CMK (cell line): Measurements from ENCODE around the gene TERB2.
A peak's percentile ranks its signal among the peaks of the same experiment; 100 is the strongest.
"Not testable (repeated sequence)": the region's sequence is repeated elsewhere in the genome, so short reads cannot be mapped to it uniquely, and the experiment has no call there.

Source experiments
- DNase-seq: peaks from one replicate; pipeline ENCODE4 v3.0.0-alpha.2; 2010; ENCODE audit warnings: low read depth

TERB2 gene

GRCh38 chr15:45003731-45004410 is 47.4 kb downstream of the TERB2 start:
- DNase-seq: not testable (repeated sequence)

DNA sequence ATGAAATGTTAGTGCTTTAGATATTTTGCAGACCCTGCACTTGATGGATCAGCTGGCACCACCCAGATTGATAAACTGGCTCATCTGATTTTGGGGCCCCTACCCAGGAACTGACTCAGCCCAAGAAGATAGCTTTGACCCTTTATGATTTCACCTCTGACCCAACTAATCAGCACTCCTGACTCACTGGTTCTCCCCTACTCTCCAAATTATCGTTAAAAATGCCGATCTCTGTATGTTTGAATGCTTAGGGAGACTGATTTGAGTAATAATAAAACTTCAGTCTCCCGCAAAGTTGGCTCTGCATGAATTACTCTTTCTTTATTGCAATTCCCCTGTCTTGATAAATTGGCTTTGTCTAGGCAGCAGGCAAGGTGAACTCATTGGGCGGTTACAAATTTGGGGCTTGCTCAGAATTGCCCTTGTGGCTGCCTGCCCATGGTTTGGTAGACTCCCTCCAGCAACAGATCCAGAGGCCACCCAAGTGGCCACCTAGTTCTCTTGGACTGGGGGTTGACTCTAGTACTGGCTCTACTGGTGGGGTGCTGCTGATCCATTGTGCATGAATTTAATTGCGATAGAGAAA is 48.2 kb downstream of the TERB2 start:
- DNase-seq: not testable (repeated sequence)

DNA sequence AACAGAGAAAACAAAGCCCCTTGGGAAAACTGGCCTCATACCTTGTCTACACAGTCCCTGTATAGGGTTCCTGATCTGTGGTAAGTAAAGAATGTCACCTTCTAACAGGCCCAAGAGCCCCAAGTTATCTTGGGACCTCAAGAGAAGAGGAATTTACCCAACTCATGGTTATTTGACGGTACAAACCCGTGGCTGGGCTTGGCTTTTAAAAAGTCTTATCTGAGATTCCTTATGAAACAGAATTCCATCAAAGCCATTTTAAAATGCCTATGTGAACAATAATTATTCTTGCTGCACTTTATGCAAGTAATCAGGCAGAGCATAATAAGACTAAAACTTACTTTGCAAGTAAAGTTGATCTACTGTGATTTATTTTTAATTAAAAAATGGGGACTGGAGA is 52.6 kb downstream of the TERB2 start:
- DNase-seq: no peak

- not testable (repeated sequence) for DNase-seq
Measured at GRCh38 chr15:45015114-45015513, 58.6 kb downstream of the TERB2 start.

GRCh38 chr15:45020222-45020900 is 63.9 kb downstream of the TERB2 start:
- not testable (repeated sequence) for DNase-seq

DNA sequence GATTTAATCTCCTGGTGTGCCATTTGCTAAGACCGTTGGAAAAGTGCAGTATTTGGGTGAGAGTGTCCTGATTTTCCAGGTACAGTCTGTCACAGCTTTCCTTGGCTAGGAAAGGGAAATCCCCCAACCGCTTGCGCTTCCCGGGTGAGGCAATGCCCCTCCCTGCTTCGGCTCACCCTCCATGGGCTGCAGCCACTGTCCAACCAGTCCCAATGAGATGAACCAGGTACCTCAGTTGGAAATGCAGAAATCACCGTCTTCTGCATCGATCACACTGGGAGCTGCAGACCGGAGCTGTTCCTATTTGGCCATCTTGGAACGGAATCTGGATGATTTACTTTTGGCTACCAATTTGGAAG is 64.4 kb downstream of the TERB2 start:
- DNase-seq: not testable (repeated sequence)

- DNase-seq: no peak
Measured at GRCh38 chr15:45021348-45021747, 64.9 kb downstream of the TERB2 start.

DNA sequence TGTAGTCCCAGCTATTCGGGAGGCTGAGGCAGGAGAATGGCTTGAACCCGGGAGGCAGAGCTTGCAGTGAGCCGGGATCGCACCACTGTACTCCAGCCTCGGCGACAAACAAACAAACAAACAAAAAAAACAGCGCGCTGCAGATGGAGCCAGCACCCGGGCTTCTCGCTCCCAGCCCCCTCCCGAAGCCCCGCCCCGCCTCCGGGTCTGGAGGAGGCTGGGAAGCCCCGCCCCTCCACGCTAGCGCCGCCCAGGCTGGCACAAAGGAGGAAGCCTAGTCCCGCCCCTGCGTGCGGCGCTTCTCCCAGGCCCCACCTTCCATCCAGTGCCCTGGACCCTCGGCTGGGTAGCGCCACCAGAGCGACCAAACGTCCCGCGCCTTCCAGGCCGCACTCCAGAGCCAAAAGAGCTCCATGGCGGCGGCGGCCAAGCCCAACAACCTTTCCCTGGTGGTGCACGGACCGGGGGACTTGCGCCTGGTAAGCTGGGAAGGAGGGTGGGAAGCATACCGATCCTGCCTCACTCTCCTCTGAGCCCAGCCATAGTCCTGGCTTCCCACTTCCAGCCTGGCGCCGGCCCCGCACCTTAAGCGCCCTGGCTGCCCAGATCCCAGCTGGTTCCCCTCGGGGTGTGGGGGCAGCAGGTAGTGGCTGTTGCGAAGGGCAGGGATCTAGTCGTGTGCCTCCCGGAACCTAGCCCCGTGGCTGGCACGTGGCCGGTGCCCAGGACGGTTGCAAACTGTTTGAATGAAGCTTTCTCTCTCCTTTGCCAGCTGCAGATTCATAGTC is 66.6 kb downstream of the TERB2 start, which contains the start of gene SORD:
Gene SORD (plus strand): TSS at position 325 of the 788 bp plus-strand sequence. CDS start 89 bp downstream, at position 414.
- peak; percentile 62 for DNase-seq

DNA sequence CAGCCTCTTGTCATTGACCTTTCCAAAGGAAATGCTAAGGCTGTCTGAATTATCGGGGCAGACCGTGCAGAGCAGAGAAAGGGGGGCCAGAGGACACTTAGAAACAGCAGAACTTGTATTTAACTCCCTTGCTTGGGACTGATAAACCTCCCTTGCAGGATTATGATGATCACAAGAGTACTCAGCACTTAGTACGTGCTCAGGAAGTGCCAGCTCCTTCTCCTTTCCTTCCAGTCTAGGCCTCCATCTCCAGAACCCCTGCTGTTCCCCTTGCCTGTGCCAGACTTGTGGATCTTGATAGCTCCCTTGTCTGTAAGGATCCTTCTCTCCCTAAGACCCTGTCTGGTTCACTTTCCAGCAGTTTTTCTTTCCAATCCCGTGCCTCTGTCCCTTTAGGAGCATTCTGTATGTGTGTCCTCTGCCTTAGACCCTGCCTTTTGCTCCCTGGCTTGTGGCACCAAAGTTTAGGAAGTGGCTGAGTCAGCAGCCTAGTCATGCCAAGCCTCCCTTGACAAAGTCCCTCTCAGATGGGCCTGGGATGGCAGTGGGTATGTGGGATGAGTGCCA is 67.3 kb downstream of the TERB2 start:
- no peak for DNase-seq

DNA sequence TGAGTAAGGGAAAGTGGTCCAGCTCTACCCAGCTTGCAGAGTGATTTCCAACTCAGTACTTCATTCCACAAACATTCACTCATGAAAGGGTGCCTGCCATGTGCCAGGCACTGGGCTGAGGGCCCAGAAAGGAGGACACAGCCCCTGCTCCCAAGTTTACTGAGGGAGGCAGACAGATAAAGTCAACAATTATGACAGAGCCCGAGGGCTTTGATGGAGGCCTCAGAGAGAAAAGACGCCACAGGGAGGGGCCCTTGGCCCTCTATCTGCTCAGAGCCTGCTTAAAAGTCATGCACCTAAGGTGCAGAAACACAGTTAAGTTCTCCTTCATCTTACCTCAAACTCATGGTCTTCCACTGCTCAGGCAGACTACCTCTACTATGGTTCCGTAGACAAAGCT is 68.2 kb downstream of the TERB2 start:
- not testable (repeated sequence) for DNase-seq

- not testable (repeated sequence) for DNase-seq
Measured at GRCh38 chr15:45025627-45026026, 69.1 kb downstream of the TERB2 start.

GRCh38 chr15:45026651-45027190 is 70.2 kb downstream of the TERB2 start:
- no peak for DNase-seq

GRCh38 chr15:45027220-45027619 is 70.7 kb downstream of the TERB2 start:
- no peak for DNase-seq
